Endothelial cell of umbilical vein (primary cell): Measurements from ENCODE around the gene SCLT1. TPM values are rescaled to one million over a fixed set of nuclear protein-coding genes. Genes with fewer than 3 reads are reported as not detected.

Experiments used
- BruUV-seq: library from RNA; stranded (reverse); fragments of 400-500 nt; replicated peaks from 2 replicates; lab custom pipeline; 2021; lab: Mats Ljungman, UMichigan
- CTCF ChIA-PET: fragments of 300-600, 350-600 bp; sonication (Branson Sonifier 250); formaldehyde crosslinking; loops from one replicate; lab custom pipeline; 2021; ENCODE audit warnings: antibody characterized with exemption, inconsistent platforms; lab: Charles Lee
- POLR2A ChIA-PET: fragments of 300-600, 350-600 bp; sonication (Branson Sonifier 250); formaldehyde crosslinking; loops from one replicate; lab custom pipeline; 2021; ENCODE audit warnings: antibody characterized with exemption, inconsistent platforms; lab: Charles Lee
- DNase-seq: peaks from one replicate; pipeline ENCODE4 v3.0.0-alpha.2; 2011; ENCODE audit warnings: low read depth, low spot score
- FAIRE-seq: peaks from 2 replicates; lab custom pipeline; 2011; peaks lifted over from hg19 to GRCh38; lab: Jason Lieb, UNC
- H2AFZ ChIP-seq: 2 replicates; pipeline ENCODE4 v1.6.0; 2012; ENCODE audit warnings: low read depth, low read length, control low read depth, inconsistent platforms
- H3K27ac ChIP-seq: 2 replicates; pipeline ENCODE4 v1.5.1; 2011; ENCODE audit warnings: low read depth, mild to moderate bottlenecking, control low read depth, low read length, moderate library complexity; ENCODE audit not compliant: insufficient read depth
- H3K27me3 ChIP-seq, 2 experiments: 2 replicates each; pipeline versions ENCODE4 v1.6.0 to v1.6.1; 2011; ENCODE audit warnings: low read length in 2 of 2, mixed read lengths in 1 of 2; ENCODE audit not compliant: control insufficient read depth in 2 of 2, insufficient read depth in 2 of 2
- H3K36me3 ChIP-seq, 2 experiments: 2 replicates in 1 of 2; 3 replicates in 1 of 2; pipeline ENCODE4 v1.5.1; 2011; ENCODE audit warnings: low read length in 2 of 2, mild to moderate bottlenecking in 1 of 2, moderate library complexity in 1 of 2; ENCODE audit not compliant: control insufficient read depth in 2 of 2, insufficient read depth in 2 of 2; ENCODE audit errors: extremely low read depth in 1 of 2
- H3K4me1 ChIP-seq: 3 replicates; pipeline ENCODE4 v1.5.1; 2011; ENCODE audit warnings: mild to moderate bottlenecking, low read length; ENCODE audit not compliant: control insufficient read depth, insufficient read depth; ENCODE audit errors: extremely low read depth
- H3K4me2 ChIP-seq: 2 replicates; pipeline ENCODE4 v1.6.1; 2011; ENCODE audit warnings: low read length, control low read depth, mixed read lengths; ENCODE audit not compliant: insufficient read depth
- H3K4me3 ChIP-seq, 3 experiments: fragments of 200-600 bp in 1 of 3; sonication (generic), shearing (Covaris generic) in 1 of 3; replicated peaks in 1 of 3; 2 replicates each; pipeline ENCODE4 v1.5.1; 2011 to 2016; ENCODE audit warnings: control low read depth in 3 of 3, low read length in 3 of 3, mild to moderate bottlenecking in 2 of 3, inconsistent platforms in 1 of 3, low read depth in 1 of 3, moderate library complexity in 1 of 3; ENCODE audit not compliant: insufficient read depth in 1 of 3
- H3K79me2 ChIP-seq: 2 replicates; pipeline ENCODE4 v1.6.0; 2012; ENCODE audit warnings: low read length, inconsistent platforms; ENCODE audit not compliant: control insufficient read depth, insufficient read depth
- H3K9ac ChIP-seq: replicated peaks from 2 replicates; pipeline ENCODE3; 2011; ENCODE audit warnings: low read length, control low read depth; ENCODE audit not compliant: insufficient read depth; ENCODE audit errors: extremely low read depth
- H3K9me1 ChIP-seq: replicated peaks from 3 replicates; pipeline ENCODE4 v1.6.0; 2011; ENCODE audit warnings: mild to moderate bottlenecking, low read length; ENCODE audit not compliant: control insufficient read depth, insufficient read depth; ENCODE audit errors: extremely low read depth
- H3K9me3 ChIP-seq: replicated peaks from 2 replicates; pipeline ENCODE4 v1.5.1; 2012; ENCODE audit warnings: low read length, inconsistent platforms; ENCODE audit not compliant: control insufficient read depth, insufficient read depth
- H4K20me1 ChIP-seq: replicated peaks from 2 replicates; pipeline ENCODE3; 2011; ENCODE audit warnings: mild to moderate bottlenecking, low read length; ENCODE audit not compliant: control insufficient read depth, insufficient read depth; ENCODE audit errors: extremely low read depth
- EZH2 ChIP-seq: IDR thresholded peaks from 2 replicates; pipeline ENCODE4 v1.6.1; 2012; ENCODE audit warnings: borderline replicate concordance, low read depth, mild to moderate bottlenecking, moderate library complexity, low read length, inconsistent platforms; ENCODE audit not compliant: severe bottlenecking
- FOS ChIP-seq: IDR thresholded peaks from 2 replicates; pipeline ENCODE4 v1.6.1; 2011; ENCODE audit warnings: mild to moderate bottlenecking, low read length, moderate library complexity, borderline replicate concordance; ENCODE audit not compliant: insufficient read depth
- GATA2 ChIP-seq: IDR thresholded peaks from 2 replicates; pipeline ENCODE4 v1.7.0; 2011; ENCODE audit warnings: low read depth, mild to moderate bottlenecking, moderate library complexity, mixed read lengths, low read length; ENCODE audit not compliant: insufficient read length, insufficient read depth
- JUN ChIP-seq: IDR thresholded peaks from 2 replicates; pipeline ENCODE4 v1.6.1; 2011; ENCODE audit warnings: borderline replicate concordance, low read depth; ENCODE audit not compliant: insufficient read length, insufficient read depth
- MYC ChIP-seq: IDR thresholded peaks from one replicate; pipeline ENCODE4 v1.6.1; 2011; ENCODE audit warnings: mild to moderate bottlenecking, low read depth, low read length
- POLR2A ChIP-seq: IDR thresholded peaks from 2 replicates; pipeline ENCODE4 v1.6.1; 2012; ENCODE audit warnings: low read depth, mild to moderate bottlenecking, control low read depth, low read length
- POLR2AphosphoS5 ChIP-seq: IDR thresholded peaks from 2 replicates; pipeline ENCODE4 v1.6.1; 2012; ENCODE audit warnings: low read depth, mild to moderate bottlenecking, control low read depth, low read length, moderate library complexity; ENCODE audit not compliant: insufficient read depth
- dilution Hi-C: fragments of 300-500 bp; cut with MboI; formaldehyde crosslinking; loops from one replicate; pipeline ENCODE4 v1.15.0; 2019; ENCODE audit warnings: low sequenced_read_pairs; ENCODE audit not compliant: extremely low pct_ligation_motif_present
- intact Hi-C: fragments of 100-400 bp; cut with micrococcal nuclease; formaldehyde crosslinking; loops from one replicate; pipeline ENCODE4 v1.10.0; 2022
- polyA plus RNA-seq, 4 experiments: library from polyadenylated mRNA; depleted of rRNA in 3 of 4; stranded (reverse) in 3 of 4; unstranded in 1 of 4; fragments of >200 nt; gene quantifications; 2 replicates each; pipeline versions ENCODE4 v1.2.1 to v1.2.3, GENCODE V29; 2011 to 2012; ENCODE audit warnings: missing spikeins in 1 of 4
- total RNA-seq: library from RNA; stranded (reverse); gene quantifications from 2 replicates; pipeline ENCODE4 v1.2.3, GENCODE V29; 2021
- TF ChIP-seq, protein P1 (sequence below): IDR thresholded peaks from 2 replicates; pipeline ENCODE4 v1.6.1; 2011; ENCODE audit not compliant: insufficient read depth, insufficient read length
- TF ChIP-seq, protein P2 (sequence below), 2 donors: IDR thresholded peaks; 1 replicate in 1 of 2; 2 replicates in 1 of 2; pipeline ENCODE4 v1.5.1; 2011; ENCODE audit warnings: low read length in 2 of 2, mild to moderate bottlenecking in 2 of 2, moderate library complexity in 2 of 2, control low read depth in 1 of 2, inconsistent platforms in 1 of 2, low read depth in 1 of 2; ENCODE audit not compliant: insufficient read depth in 1 of 2; ENCODE audit errors: extremely low read depth in 1 of 2

SCLT1 gene
- total and polyA plus RNA-seq, 2 donors (not counting 3 experiments of a cell fraction or from before 2014, with no cell fraction given), result 3.2 to 14.0 TPM

DNA sequence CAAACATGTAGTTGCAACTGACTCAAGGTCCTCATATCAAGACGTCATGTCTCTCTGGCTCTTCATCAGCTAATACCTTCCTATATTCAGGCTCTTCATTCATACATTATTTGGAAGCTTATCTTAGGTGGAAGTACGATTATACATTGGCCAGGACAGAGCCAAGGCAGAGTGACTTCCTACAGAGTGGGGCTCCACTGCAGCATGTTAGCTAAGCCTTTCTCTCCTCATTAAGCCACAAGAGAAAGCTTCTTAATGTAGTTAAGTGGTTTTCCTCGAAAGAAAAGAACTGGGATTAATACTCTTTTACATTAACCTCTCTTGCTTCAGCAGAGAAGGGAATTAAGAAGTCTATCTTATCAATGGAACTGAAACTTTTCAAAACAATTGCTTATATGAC, 17.6 kb upstream of the SCLT1 start:
- Histone ChIP-seq H3K4me3 (no peak overlapping the region), H3K9me3 (no peaks in the 10 kb centered on the region), H3K4me1 (no peaks in the 10 kb centered on the region), H3K36me3 (no peaks in the 10 kb centered on the region), H3K9me1 (no peaks in the 10 kb centered on the region), H3K27ac (no peak overlapping the region), H3K4me2 (no peak overlapping the region), H3K9ac (no peak overlapping the region), H4K20me1 (no peaks in the 10 kb centered on the region), H3K27me3 (no peaks in the 10 kb centered on the region), H2AFZ (no peak overlapping the region), H3K79me2 (no peaks in the 10 kb centered on the region)
- dilution Hi-C loops, result no loop called here
- ChIA-PET CTCF (no interaction called here), POLR2A (no interaction called here)
- DNase-seq (no peak), FAIRE-seq (no peak)
- TF ChIP-seq FOS, result no peak
- TF ChIP-seq, protein P1, sequence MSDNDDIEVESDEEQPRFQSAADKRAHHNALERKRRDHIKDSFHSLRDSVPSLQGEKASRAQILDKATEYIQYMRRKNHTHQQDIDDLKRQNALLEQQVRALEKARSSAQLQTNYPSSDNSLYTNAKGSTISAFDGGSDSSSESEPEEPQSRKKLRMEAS, result no peak
- no peak for TF ChIP-seq GATA2
- no peak for TF ChIP-seq POLR2AphosphoS5
- TF ChIP-seq MYC, result no peak
- TF ChIP-seq, protein P2, sequence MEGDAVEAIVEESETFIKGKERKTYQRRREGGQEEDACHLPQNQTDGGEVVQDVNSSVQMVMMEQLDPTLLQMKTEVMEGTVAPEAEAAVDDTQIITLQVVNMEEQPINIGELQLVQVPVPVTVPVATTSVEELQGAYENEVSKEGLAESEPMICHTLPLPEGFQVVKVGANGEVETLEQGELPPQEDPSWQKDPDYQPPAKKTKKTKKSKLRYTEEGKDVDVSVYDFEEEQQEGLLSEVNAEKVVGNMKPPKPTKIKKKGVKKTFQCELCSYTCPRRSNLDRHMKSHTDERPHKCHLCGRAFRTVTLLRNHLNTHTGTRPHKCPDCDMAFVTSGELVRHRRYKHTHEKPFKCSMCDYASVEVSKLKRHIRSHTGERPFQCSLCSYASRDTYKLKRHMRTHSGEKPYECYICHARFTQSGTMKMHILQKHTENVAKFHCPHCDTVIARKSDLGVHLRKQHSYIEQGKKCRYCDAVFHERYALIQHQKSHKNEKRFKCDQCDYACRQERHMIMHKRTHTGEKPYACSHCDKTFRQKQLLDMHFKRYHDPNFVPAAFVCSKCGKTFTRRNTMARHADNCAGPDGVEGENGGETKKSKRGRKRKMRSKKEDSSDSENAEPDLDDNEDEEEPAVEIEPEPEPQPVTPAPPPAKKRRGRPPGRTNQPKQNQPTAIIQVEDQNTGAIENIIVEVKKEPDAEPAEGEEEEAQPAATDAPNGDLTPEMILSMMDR (IDR thresholded peaks at IDR 0.05; ENCODE audit: extremely low read depth in 1 of 2, insufficient read depth in 1 of 2, low read depth in 1 of 2, low read length in 2 of 2), result no peak
- TF ChIP-seq POLR2A, result no peak
- no peak for TF ChIP-seq EZH2
- TF ChIP-seq JUN, result no peak
- no TSS peak for BruUV-seq
- intact Hi-C loops, result no loop called here
